GM23338 (cell line): ENCODE data around the gene FURIN. TPM values are rescaled to one million over a fixed set of nuclear protein-coding genes. Genes with fewer than 3 reads are reported as not detected.
"Not testable (repeated sequence)": the region's sequence is repeated elsewhere in the genome, so short reads cannot be mapped to it uniquely, and the experiment has no call there.

Experiments
- ATAC-seq: fragments of 200-7000 bp; cut with Tn5 transposase; 3 replicates; pipeline ENCODE4 v1.9.1; 2020
- DNase-seq: peaks from one replicate; pipeline ENCODE4 v3.0.0-alpha.2; 2015; ENCODE audit warnings: low spot score
- H2AFZ ChIP-seq: fragments of 200-600 bp; sonication (generic); 2 replicates; pipeline ENCODE4 v1.8.0; 2016; ENCODE audit warnings: antibody characterized with exemption, mild to moderate bottlenecking, moderate library complexity
- H3F3A ChIP-seq: fragments of 200-600 bp; sonication (generic); replicated peaks from 2 replicates; pipeline ENCODE4 v1.8.0; 2017; ENCODE audit warnings: antibody characterized with exemption, mixed run types, low read depth
- H3K27ac ChIP-seq: fragments of 200-600 bp; sonication (generic); 2 replicates; pipeline ENCODE4 v1.6.1; 2016; ENCODE audit warnings: low read depth
- H3K27me3 ChIP-seq: fragments of 200-600 bp; sonication (generic); 2 replicates; pipeline ENCODE4 v1.8.0; 2016; ENCODE audit warnings: mild to moderate bottlenecking, mixed run types, moderate library complexity; ENCODE audit not compliant: insufficient read depth
- H3K36me3 ChIP-seq: fragments of 200-600 bp; sonication (generic); 2 replicates; pipeline ENCODE4 v1.8.0; 2016; ENCODE audit warnings: mild to moderate bottlenecking; ENCODE audit not compliant: insufficient read depth
- H3K4me1 ChIP-seq: fragments of 200-600 bp; sonication (generic); 2 replicates; pipeline ENCODE4 v1.8.0; 2016; ENCODE audit warnings: mild to moderate bottlenecking, moderate library complexity; ENCODE audit not compliant: insufficient read depth
- H3K4me2 ChIP-seq: fragments of 200-600 bp; sonication (generic); 2 replicates; pipeline ENCODE4 v1.7.1; 2017; ENCODE audit warnings: mixed run types
- H3K4me3 ChIP-seq: fragments of 200-600 bp; sonication (generic); 2 replicates; pipeline ENCODE4 v1.6.1; 2016; ENCODE audit warnings: mixed run types
- H3K79me2 ChIP-seq: fragments of 200-600 bp; sonication (generic); replicated peaks from 2 replicates; pipeline ENCODE4 v1.8.0; 2017; ENCODE audit warnings: mild to moderate bottlenecking; ENCODE audit not compliant: insufficient read depth
- H3K9me2 ChIP-seq: fragments of 200-600 bp; sonication (generic); 2 replicates; pipeline ENCODE4 v1.8.0; 2017; ENCODE audit not compliant: insufficient read depth
- H4K20me1 ChIP-seq: fragments of 200-600 bp; sonication (generic); replicated peaks from 2 replicates; pipeline ENCODE4 v1.8.0; 2017; ENCODE audit warnings: mild to moderate bottlenecking; ENCODE audit not compliant: insufficient read depth
- H3K27ac Mint-ChIP-seq: 2 replicates; pipeline ENCODE4 v1.8.0; 2020; ENCODE audit warnings: inconsistent platforms, mild to moderate bottlenecking, moderate library complexity, mixed read lengths
- H3K27me3 Mint-ChIP-seq: 3 replicates; pipeline ENCODE4 v1.8.0; 2022; ENCODE audit warnings: low read depth, mild to moderate bottlenecking, moderate library complexity, mixed read lengths, inconsistent platforms; ENCODE audit not compliant: insufficient read depth, poor library complexity
- H3K36me3 Mint-ChIP-seq: 3 replicates; pipeline ENCODE4 v1.8.0; 2021; ENCODE audit warnings: low read depth, mild to moderate bottlenecking, inconsistent platforms, moderate library complexity, mixed read lengths
- H3K4me1 Mint-ChIP-seq: 3 replicates; pipeline ENCODE4 v1.8.0; 2020; ENCODE audit warnings: mild to moderate bottlenecking, inconsistent platforms, mixed read lengths
- H3K4me3 Mint-ChIP-seq: 3 replicates; pipeline ENCODE4 v1.8.0; 2021; ENCODE audit warnings: moderate library complexity, mild to moderate bottlenecking, inconsistent platforms, mixed read lengths
- H3K9me3 Mint-ChIP-seq: 3 replicates; pipeline ENCODE4 v1.8.0; 2020; ENCODE audit warnings: moderate library complexity, mild to moderate bottlenecking, inconsistent platforms, mixed read lengths
- CREB1 ChIP-seq: fragments of 250-450 bp; sonication (Bioruptor Pico); IDR thresholded peaks from 2 replicates; pipeline ENCODE4 v1.5.0; 2020; ENCODE audit warnings: low read depth, mild to moderate bottlenecking, moderate library complexity
- CTCF ChIP-seq, 2 experiments: fragments of 200-600 bp in 1 of 2; sonication (generic) in 1 of 2; conservative IDR thresholded peaks; 2 replicates each; pipeline versions ENCODE4 v1.5.1 to v1.6.1; 2016 to 2017; ENCODE audit warnings: antibody characterized with exemption in 2 of 2, low read depth in 2 of 2, mild to moderate bottlenecking in 2 of 2, moderate library complexity in 1 of 2
- ETS1 ChIP-seq: IDR thresholded peaks from 2 replicates; pipeline ENCODE4 v1.6.1; 2016; ENCODE audit warnings: antibody characterized with exemption
- NANOG ChIP-seq: IDR thresholded peaks from 2 replicates; pipeline ENCODE4 v1.6.1; 2016; ENCODE audit warnings: antibody characterized with exemption, borderline replicate concordance
- POLR2AphosphoS5 ChIP-seq: IDR thresholded peaks from 2 replicates; pipeline ENCODE4 v1.6.1; 2016; ENCODE audit warnings: antibody characterized with exemption, low read depth
- STAT1 ChIP-seq: IDR thresholded peaks from one replicate; pipeline ENCODE4 v1.6.1; 2016; ENCODE audit warnings: antibody characterized with exemption; ENCODE audit not compliant: unreplicated experiment
- ZNF114 ChIP-seq: fragments of 250-450 bp; sonication (Bioruptor Pico); IDR thresholded peaks from 2 replicates; pipeline ENCODE4 v1.5.0; 2020; ENCODE audit warnings: mild to moderate bottlenecking, moderate library complexity
- ZNF462 ChIP-seq: fragments of 250-450 bp; sonication (Bioruptor Pico); IDR thresholded peaks from 2 replicates; pipeline ENCODE4 v1.5.0; 2020; ENCODE audit warnings: mild to moderate bottlenecking, moderate library complexity
- polyA plus RNA-seq: library from polyadenylated mRNA; unstranded; fragments of >200 nt; fragmentation: Nextera tagmentation; extraction: Ambion mirVana; gene quantifications from 2 replicates; pipeline ENCODE4 v1.2.1, GENCODE V29; 2016
- total RNA-seq: library from RNA; depleted of rRNA; stranded (reverse); fragments of >200 nt; shearing (Covaris generic); gene quantifications from 2 replicates; pipeline ENCODE4 v1.2.3, GENCODE V29; 2014

FURIN gene
- total and polyA plus RNA-seq, 2 experiments from 2014 or later, result 6.3 to 20.9 TPM

GRCh38 chr15:90918835-90919234 is 50.4 kb downstream of the FURIN start:
- H3K27me3 ChIP-seq, result no peaks in the 10 kb centered on the region
- H3F3A ChIP-seq, result no peaks in the 10 kb centered on the region
- H3K4me3 Mint-ChIP-seq, result no peak overlapping the region
- H3K79me2 ChIP-seq, result no peaks in the 10 kb centered on the region
- 0 out of 2 replicates have a peak, but pooled peaks cover 6% of the 10 kb centered on the region for H3K4me1 ChIP-seq
- peaks cover 11% of the 10 kb centered on the region for H3K4me1 Mint-ChIP-seq
- no peaks in the 10 kb centered on the region for H3K9me2 ChIP-seq
- TF ChIP-seq ZNF114 (CRISPR knock-in tag), result no peak
- TF ChIP-seq ZNF462, result no peak
- TF ChIP-seq NANOG, result no peak
- no peak for TF ChIP-seq ETS1
- peaks cover 10% of the 10 kb centered on the region for H3K27me3 Mint-ChIP-seq
- H3K36me3 ChIP-seq, result no peaks in the 10 kb centered on the region
- DNase-seq, result no peak
- no peak overlapping the region for H3K27ac ChIP-seq
- no peak for ATAC-seq
- no peak overlapping the region for H3K4me3 ChIP-seq
- no peak overlapping the region for H2AFZ ChIP-seq
- H3K4me2 ChIP-seq, result no peak overlapping the region
- H3K9me3 Mint-ChIP-seq, result no peaks in the 10 kb centered on the region
- H3K27ac Mint-ChIP-seq, result no peak overlapping the region
- H3K36me3 Mint-ChIP-seq, result peaks cover 10% of the 10 kb centered on the region; the same call in 2 of the 3 replicates
- H4K20me1 ChIP-seq, result no peaks in the 10 kb centered on the region

- no peak overlapping the region for H3K4me3 ChIP-seq
- H3K4me3 Mint-ChIP-seq, result no peak overlapping the region
- no peak for DNase-seq
- no peak overlapping the region for H3K4me2 ChIP-seq
- peaks cover 7% of the 10 kb centered on the region for H3K27me3 Mint-ChIP-seq
- H3K36me3 Mint-ChIP-seq, result peaks cover 10% of the 10 kb centered on the region; the same call in 2 of the 3 replicates
- no peak overlapping the region for H3K27ac ChIP-seq
- no peak overlapping the region for H2AFZ ChIP-seq
- no peaks in the 10 kb centered on the region for H3K9me2 ChIP-seq
- TF ChIP-seq STAT1, result no peak
- no peak for TF ChIP-seq CTCF (conservative IDR thresholded peaks at IDR 0.05; ENCODE audit: low read depth in 2 of 2)
- TF ChIP-seq CREB1, result no peak
- TF ChIP-seq POLR2AphosphoS5, result no peak
- no peak for ATAC-seq
- H3F3A ChIP-seq, result no peaks in the 10 kb centered on the region
- no peaks in the 10 kb centered on the region for H3K36me3 ChIP-seq
- H3K27me3 ChIP-seq, result no peaks in the 10 kb centered on the region
- H3K79me2 ChIP-seq, result no peaks in the 10 kb centered on the region
- H3K4me1 Mint-ChIP-seq, result peaks cover 4% of the 10 kb centered on the region; the same call in 2 of the 3 replicates
- 0 out of 2 replicates have a peak, but pooled peaks cover 6% of the 10 kb centered on the region for H3K4me1 ChIP-seq
- no peaks in the 10 kb centered on the region for H3K9me3 Mint-ChIP-seq
- H4K20me1 ChIP-seq, result no peaks in the 10 kb centered on the region
- H3K27ac Mint-ChIP-seq, result no peak overlapping the region
These were observed 53.5 kb downstream of the FURIN start for GRCh38 chr15:90921887-90922286.

GRCh38 chr15:90922712-90923322 is 54.4 kb downstream of the FURIN start:
- not testable (repeated sequence) for H3K27me3 Mint-ChIP-seq, H3K4me3 ChIP-seq, H3K9me3 Mint-ChIP-seq, H3K4me2 ChIP-seq, H3K4me3 Mint-ChIP-seq, H3K36me3 Mint-ChIP-seq, H3K36me3 ChIP-seq, H3K4me1 ChIP-seq, H3K27ac ChIP-seq, H4K20me1 ChIP-seq, H3K27me3 ChIP-seq, H3K4me1 Mint-ChIP-seq, H3K9me2 ChIP-seq, H3K79me2 ChIP-seq, H3F3A ChIP-seq, DNase-seq, H2AFZ ChIP-seq
- H3K27ac Mint-ChIP-seq, result peak overlapping the region; percentile 95
- peak; percentile 69 for ATAC-seq
